Measurements from ENCODE around the gene ZNF594.
"Not testable (repeated sequence)": the region's sequence is repeated elsewhere in the genome, so short reads cannot be mapped to it uniquely, and the experiment has no call there.

Gene ZNF594

GRCh38 chr17:5191541-5192417 lies at the start of gene ZNF594:
TSS of gene ZNF594 (minus strand) at chr17:5191868. CDS start at chr17:5184256, 7,612 bp downstream.
- peak; percentile 94 to 96 (median 96) for DNase-seq

GRCh38 chr17:5239769-5240168 lies 48.1 kb upstream of the ZNF594 start:
- DNase-seq = not testable (repeated sequence)

GRCh38 chr17:5238333-5238732 lies 46.7 kb upstream of the ZNF594 start:
- DNase-seq = no peak

- DNase-seq = peak; percentile 79 to 88 (median 83)
Measured at GRCh38 chr17:5237541-5238016, 45.9 kb upstream of the ZNF594 start.

GRCh38 chr17:5236938-5237540 lies 45.4 kb upstream of the ZNF594 start:
- peak; percentile 39 to 55 (median 52) for DNase-seq

- peak; percentile 91 to 93 (median 92) for DNase-seq
Measured at GRCh38 chr17:5234645-5235576, 43.2 kb upstream of the ZNF594 start, which contains the start of gene SCIMP. TSS of gene SCIMP (minus strand) at chr17:5234860. CDS start at chr17:5234755, 105 bp downstream.

GRCh38 chr17:5233492-5233891 lies 41.8 kb upstream of the ZNF594 start:
- DNase-seq = not testable (repeated sequence)

- DNase-seq = no peak
Measured at GRCh38 chr17:5226940-5227878, 35.5 kb upstream of the ZNF594 start.

GRCh38 chr17:5225668-5226457 lies 34.2 kb upstream of the ZNF594 start:
- peak; percentile 60 to 90 (median 86) for DNase-seq

GRCh38 chr17:5221912-5222311 lies 30.2 kb upstream of the ZNF594 start:
- not testable (repeated sequence) for DNase-seq

- DNase-seq = no peak
Measured at GRCh38 chr17:5220074-5220473, 28.4 kb upstream of the ZNF594 start.

- no peak for DNase-seq
Measured at GRCh38 chr17:5219536-5219935, 27.9 kb upstream of the ZNF594 start.

- DNase-seq = not testable (repeated sequence)
Measured at GRCh38 chr17:5217562-5217961, 25.9 kb upstream of the ZNF594 start.

GRCh38 chr17:5211458-5211857 lies 19.8 kb upstream of the ZNF594 start:
- peak; percentile 47 to 75 (median 72) for DNase-seq

- peak; percentile 48 to 72 (median 61) for DNase-seq
Measured at GRCh38 chr17:5210614-5211252, 19.1 kb upstream of the ZNF594 start.

GRCh38 chr17:5210091-5210490 lies 18.4 kb upstream of the ZNF594 start:
- no peak for DNase-seq

GRCh38 chr17:5209396-5209795 lies 17.7 kb upstream of the ZNF594 start:
- DNase-seq = peak in 2 of 3 donors; percentile 19 to 34

- DNase-seq = peak in 2 of 3 donors; percentile 21 to 28
Measured at GRCh38 chr17:5203908-5204294, 12.2 kb upstream of the ZNF594 start.

- DNase-seq = no peak
Measured at GRCh38 chr17:5203178-5203907, 11.7 kb upstream of the ZNF594 start.

All from suppressor macrophage treated with lipopolysaccharide for 1 hour (primary cell).